Measurements from ENCODE around the gene RIN1.

The RIN1 gene

GRCh38 chr11:66344550-66345315 lies 8.5 kb upstream of the RIN1 start, which contains the start of gene BRMS1:
Gene BRMS1 (minus strand): TSS chr11:66345104. CDS start chr11:66342234, 2,870 bp downstream.
- Mint-ChIP-seq H3K27me3 (no peaks in the 10 kb centered on the region), H3K4me1 (ENCODE audit: low read depth in 2 of 2) (peaks cover 34 to 36% of the 10 kb centered on the region in 2 donors), H3K27ac (peak within 1 kb of the TSS; percentile 98 to 100), H3K9me3 (no peaks in the 10 kb centered on the region), H3K4me3 (peak within 1 kb of the TSS; percentile 96 to 99), H3K36me3 (ENCODE audit: insufficient read depth) (peaks cover 65% of the 10 kb centered on the region)
- DNase-seq (peak; percentile 93 to 96 (median 95)), ATAC-seq (replicated peaks) (peak; percentile 85)

GRCh38 chr11:66343176-66343575 lies 6.9 kb upstream of the RIN1 start:
- Mint-ChIP-seq H3K4me1 (ENCODE audit: low read depth in 2 of 2) (peaks cover 36% of the 10 kb centered on the region in 2 donors), H3K27ac (peak overlapping the region in 1 of 2 donors; percentile 27), H3K27me3 (no peaks in the 10 kb centered on the region), H3K9me3 (no peaks in the 10 kb centered on the region), H3K4me3 (peak overlapping the region; percentile 96 to 99), H3K36me3 (ENCODE audit: insufficient read depth) (peaks cover 67% of the 10 kb centered on the region)
- no peak for ATAC-seq (replicated peaks)
- DNase-seq: no peak

GRCh38 chr11:66341502-66342126 lies 5.4 kb upstream of the RIN1 start:
- DNase-seq (no peak), ATAC-seq (replicated peaks) (no peak)
- Mint-ChIP-seq H3K4me3 (no peak overlapping the region), H3K27me3 (no peaks in the 10 kb centered on the region), H3K4me1 (ENCODE audit: low read depth in 2 of 2) (peaks cover 41 to 43% of the 10 kb centered on the region in 2 donors), H3K9me3 (no peaks in the 10 kb centered on the region), H3K27ac (peak overlapping the region in 1 of 2 donors; percentile 66), H3K36me3 (ENCODE audit: insufficient read depth) (peaks cover 62% of the 10 kb centered on the region)

- Mint-ChIP-seq H3K36me3 (ENCODE audit: insufficient read depth) (peaks cover 62% of the 10 kb centered on the region), H3K4me3 (no peak overlapping the region), H3K4me1 (ENCODE audit: low read depth in 2 of 2) (peaks cover 47 to 49% of the 10 kb centered on the region in 2 donors), H3K27ac (peak overlapping the region in 1 of 2 donors; percentile 66), H3K27me3 (no peaks in the 10 kb centered on the region), H3K9me3 (no peaks in the 10 kb centered on the region)
- no peak for ATAC-seq (replicated peaks)
- DNase-seq: no peak
Observed at GRCh38 chr11:66340596-66341501, 4.6 kb upstream of the RIN1 start.

- ATAC-seq (replicated peaks): no peak
- Mint-ChIP-seq H3K9me3 (no peaks in the 10 kb centered on the region), H3K27me3 (no peaks in the 10 kb centered on the region), H3K36me3 (ENCODE audit: insufficient read depth) (peaks cover 52% of the 10 kb centered on the region), H3K4me3 (no peak overlapping the region), H3K27ac (no peak overlapping the region), H3K4me1 (ENCODE audit: low read depth in 2 of 2) (peaks cover 44 to 49% of the 10 kb centered on the region in 2 donors)
- no peak for DNase-seq
Observed at GRCh38 chr11:66339686-66340483, 3.7 kb upstream of the RIN1 start.

GRCh38 chr11:66339162-66339675 lies 3.0 kb upstream of the RIN1 start:
- Mint-ChIP-seq H3K9me3 (no peaks in the 10 kb centered on the region), H3K36me3 (ENCODE audit: insufficient read depth) (peaks cover 46% of the 10 kb centered on the region), H3K4me3 (no peak overlapping the region), H3K27me3 (no peaks in the 10 kb centered on the region), H3K4me1 (ENCODE audit: low read depth in 2 of 2) (peaks cover 38 to 43% of the 10 kb centered on the region in 2 donors), H3K27ac (peak overlapping the region in 1 of 2 donors; percentile 27)
- no peak for DNase-seq
- ATAC-seq (replicated peaks): no peak

GRCh38 chr11:66338276-66339161 lies 2.3 kb upstream of the RIN1 start:
- Mint-ChIP-seq H3K27ac (peak overlapping the region in 1 of 2 donors; percentile 27), H3K36me3 (ENCODE audit: insufficient read depth) (peaks cover 43% of the 10 kb centered on the region), H3K27me3 (no peaks in the 10 kb centered on the region), H3K4me3 (no peak overlapping the region), H3K9me3 (no peaks in the 10 kb centered on the region), H3K4me1 (ENCODE audit: low read depth in 2 of 2) (peaks cover 31 to 41% of the 10 kb centered on the region in 2 donors)
- ATAC-seq (replicated peaks): no peak
- DNase-seq: no peak

GRCh38 chr11:66337103-66337899 lies 1.1 kb upstream of the RIN1 start:
- peaks cover 21 to 32% of the 10 kb centered on the region in 2 donors for H3K4me1 Mint-ChIP-seq (ENCODE audit: low read depth in 2 of 2)
- peaks cover 42% of the 10 kb centered on the region for H3K36me3 Mint-ChIP-seq (ENCODE audit: insufficient read depth)
- no peak for DNase-seq
- no peaks in the 10 kb centered on the region for H3K27me3 Mint-ChIP-seq
- H3K9me3 Mint-ChIP-seq: no peaks in the 10 kb centered on the region
- H3K27ac Mint-ChIP-seq: peak overlapping the region; percentile 56 to 95
- peak overlapping the region; percentile 62 to 89 for H3K4me3 Mint-ChIP-seq
- ATAC-seq (replicated peaks): no peak

GRCh38 chr11:66335531-66336233 lies 552 bp downstream of the RIN1 start:
- H3K27ac Mint-ChIP-seq: peak overlapping the region in 1 of 2 donors; percentile 95
- no peaks in the 10 kb centered on the region for H3K27me3 Mint-ChIP-seq
- H3K9me3 Mint-ChIP-seq: no peaks in the 10 kb centered on the region
- no peak for ATAC-seq (replicated peaks)
- peak overlapping the region; percentile 62 to 89 for H3K4me3 Mint-ChIP-seq
- peaks cover 21 to 26% of the 10 kb centered on the region in 2 donors for H3K4me1 Mint-ChIP-seq (ENCODE audit: low read depth in 2 of 2)
- DNase-seq: no peak
- peaks cover 32% of the 10 kb centered on the region for H3K36me3 Mint-ChIP-seq (ENCODE audit: insufficient read depth)

- H3K27ac Mint-ChIP-seq: peak overlapping the region in 1 of 2 donors; percentile 88
- no peak for ATAC-seq (replicated peaks)
- no peak for DNase-seq
- peak overlapping the region; percentile 22 to 63 for H3K4me3 Mint-ChIP-seq
- no peaks in the 10 kb centered on the region for H3K9me3 Mint-ChIP-seq
- H3K36me3 Mint-ChIP-seq (ENCODE audit: insufficient read depth): peaks cover 26% of the 10 kb centered on the region
- no peaks in the 10 kb centered on the region for H3K27me3 Mint-ChIP-seq
- peaks cover 21 to 29% of the 10 kb centered on the region in 2 donors for H3K4me1 Mint-ChIP-seq (ENCODE audit: low read depth in 2 of 2)
Observed at GRCh38 chr11:66334605-66335442, 1.4 kb downstream of the RIN1 start.

Data from effector memory CD8-positive, alpha-beta T cell (primary cell).